ENCODE measurements around the gene PTPRG.

Gene PTPRG

DNA sequence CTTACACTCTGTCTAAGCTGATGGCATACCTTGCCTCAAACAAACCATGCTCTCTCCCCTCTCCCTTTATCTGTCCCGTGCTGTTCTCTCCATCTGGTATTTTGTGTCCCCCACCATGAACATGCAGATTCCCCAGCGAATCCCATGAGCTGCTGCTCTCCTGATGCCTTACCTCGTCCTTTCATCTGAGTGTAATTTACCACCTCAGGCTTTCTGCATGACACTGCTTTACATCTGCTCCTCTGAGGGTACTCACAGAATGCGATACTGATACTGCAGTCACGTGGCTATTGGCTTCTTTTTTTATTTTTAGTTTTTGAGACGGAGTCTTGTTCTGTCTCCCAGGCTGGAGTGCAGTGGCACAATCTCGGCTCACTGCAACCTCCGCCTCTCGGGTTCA lies 341.7 kb downstream of the PTPRG start:
- peak; percentile 51 for DNase-seq

DNA sequence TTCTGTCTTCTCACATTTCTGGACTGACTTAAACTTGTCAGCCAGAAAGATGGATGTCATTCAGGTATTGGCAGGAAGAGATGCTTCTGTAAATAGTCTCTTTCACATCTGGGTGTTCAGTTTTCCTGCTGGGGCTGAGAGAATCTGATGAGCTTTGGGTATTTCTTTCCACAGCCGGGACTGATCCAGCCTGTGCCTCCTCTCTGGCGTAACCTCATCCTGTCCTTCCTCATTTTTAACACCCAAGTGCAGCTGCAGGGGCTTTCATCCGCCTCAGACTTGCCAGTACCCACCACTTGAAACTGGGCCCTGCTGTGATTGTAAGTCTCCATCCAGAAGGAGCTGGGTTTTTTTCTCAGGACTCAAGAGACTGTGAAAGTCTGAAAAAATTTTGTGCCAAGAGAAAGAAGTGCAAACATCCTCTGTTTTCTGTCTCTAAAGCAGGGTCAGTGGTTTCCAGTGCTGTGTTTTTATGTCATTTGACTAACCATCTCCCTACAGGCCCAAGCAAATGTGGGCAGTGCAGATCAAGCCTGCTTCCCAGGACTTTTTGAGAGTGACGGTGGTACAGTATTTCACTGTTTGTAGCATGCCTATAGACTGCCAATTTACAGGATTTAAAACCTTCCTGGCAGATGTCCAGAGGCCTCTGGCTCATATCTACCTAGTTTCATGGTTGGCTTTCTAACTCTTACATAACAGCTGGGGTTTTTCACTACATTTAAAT lies 342.7 kb downstream of the PTPRG start:
- peak; percentile 52 for DNase-seq

DNA sequence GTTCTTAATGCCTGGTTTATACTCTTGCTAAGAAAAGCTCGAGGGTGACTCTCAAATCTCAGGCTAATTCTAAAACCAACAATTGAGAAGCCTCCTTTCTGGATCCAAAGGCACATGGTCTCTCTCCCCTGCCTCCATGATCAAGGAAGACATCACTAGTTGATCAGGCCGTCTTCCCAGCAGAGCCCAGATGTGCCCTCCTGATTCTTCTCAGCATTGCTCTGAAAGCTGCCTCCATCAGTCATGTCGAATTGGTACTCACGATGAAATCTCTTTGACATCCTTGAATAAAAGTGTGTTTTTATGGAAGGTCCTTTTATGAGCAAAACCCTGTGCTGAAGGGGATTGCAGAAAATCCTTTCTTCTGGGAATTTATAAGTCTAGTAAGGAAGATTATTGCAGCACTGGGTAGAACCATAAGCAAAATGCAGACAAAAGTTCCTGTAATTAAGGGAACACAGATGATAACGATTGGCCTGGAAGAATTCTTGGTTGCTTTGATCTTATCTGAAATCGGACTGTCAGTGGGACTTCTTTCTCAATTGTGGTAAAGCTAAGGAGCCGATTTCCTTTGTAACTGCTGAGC lies 345.9 kb downstream of the PTPRG start:
- no peak for DNase-seq

DNA sequence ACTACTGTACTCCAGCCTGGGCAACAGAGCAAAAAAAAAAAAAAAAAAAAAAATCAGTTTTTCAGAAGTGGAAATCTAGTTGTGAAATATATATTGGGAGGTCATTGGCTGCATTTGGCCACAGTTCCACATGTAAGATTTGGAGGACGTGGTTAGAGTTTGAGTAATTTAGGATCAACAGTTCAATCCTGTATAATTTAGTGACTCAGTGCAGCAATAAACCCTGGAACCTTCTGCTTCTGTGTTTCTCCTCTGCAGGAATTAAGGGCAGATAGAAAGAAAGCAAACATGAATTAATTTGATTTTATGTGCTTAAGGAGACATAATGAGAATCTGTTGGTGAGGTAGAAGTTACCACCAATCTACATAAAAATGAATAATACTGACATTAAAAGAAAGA lies 347.0 kb downstream of the PTPRG start:
- DNase-seq: peak; percentile 75

DNA sequence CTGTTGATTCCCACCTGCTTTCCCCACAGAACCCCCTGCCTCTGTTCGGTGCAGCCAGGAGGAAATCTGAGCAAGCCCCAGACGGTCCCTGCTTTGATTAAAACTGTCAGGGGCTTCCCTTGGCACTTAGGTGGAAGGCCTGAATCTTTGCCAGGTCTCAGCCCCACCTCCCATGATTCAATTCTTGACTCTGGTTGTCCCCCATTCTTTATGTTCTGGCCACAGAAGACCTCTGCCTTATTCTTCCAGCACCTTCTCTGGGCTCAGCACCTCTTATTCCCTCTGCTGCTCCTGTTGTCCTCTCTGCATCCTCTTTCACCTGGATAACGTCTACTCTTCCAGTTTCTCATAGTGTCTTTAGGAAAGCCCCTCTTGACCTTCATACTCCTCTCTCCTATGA lies 349.4 kb downstream of the PTPRG start:
- DNase-seq: peak; percentile 36

DNA sequence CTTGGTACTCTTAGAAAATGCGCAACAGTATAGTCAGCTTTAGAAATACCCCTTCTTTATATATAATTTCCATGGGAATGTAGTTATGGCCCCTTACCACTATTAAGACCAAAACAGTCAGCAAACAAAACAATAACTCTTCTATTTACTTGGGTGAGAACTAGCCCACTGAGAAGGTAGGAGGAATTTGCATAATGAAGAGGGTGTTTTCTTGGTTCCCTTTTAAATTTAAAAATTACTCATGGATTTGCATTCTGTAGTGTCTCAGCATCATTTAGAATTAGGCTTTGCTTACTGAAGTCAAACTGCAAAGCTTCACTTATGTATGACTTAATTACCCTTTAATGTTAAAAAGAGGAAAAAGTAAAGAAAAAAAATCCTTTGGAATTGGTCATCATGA lies 350.8 kb downstream of the PTPRG start:
- no peak for DNase-seq

DNA sequence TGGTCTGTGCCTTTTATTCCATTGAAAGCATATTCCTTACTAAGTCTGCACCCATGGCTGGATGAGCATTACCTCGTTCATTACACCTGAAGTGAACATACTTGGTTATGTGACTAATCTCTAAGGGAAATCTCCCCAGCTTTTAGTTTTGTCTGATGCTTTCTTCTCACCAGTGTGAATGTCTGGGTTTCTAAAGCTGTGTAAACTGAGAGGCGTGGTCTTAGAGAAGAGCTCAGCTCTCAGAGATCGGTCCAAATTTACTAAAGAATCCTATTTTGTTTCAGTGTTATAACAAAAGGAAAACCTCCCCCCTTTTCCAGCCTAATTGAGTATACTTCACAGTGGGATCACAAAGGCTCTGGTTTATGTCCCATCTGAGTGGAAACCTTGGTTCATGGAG lies 352.3 kb downstream of the PTPRG start:
- peak; percentile 25 for DNase-seq

DNA sequence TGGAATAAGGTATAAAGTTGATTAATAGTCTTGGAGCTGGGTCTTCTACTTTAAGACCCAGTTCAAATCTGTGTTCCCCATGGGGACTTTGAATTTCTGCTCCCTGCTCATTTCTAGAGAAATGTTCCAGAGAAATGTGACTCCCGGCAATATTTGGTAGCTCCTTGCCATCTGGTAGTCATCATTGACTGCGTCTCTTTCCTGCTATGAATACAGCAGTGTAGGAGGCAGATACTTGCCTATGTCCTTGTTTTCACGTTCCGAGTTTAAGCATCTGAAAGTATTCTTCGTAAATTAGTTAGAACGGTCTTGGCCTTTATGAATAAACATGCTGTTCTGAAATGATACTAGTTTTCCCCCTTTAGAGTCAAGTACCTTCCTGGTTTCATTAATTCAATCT lies 352.9 kb downstream of the PTPRG start:
- peak; percentile 49 for DNase-seq

DNA sequence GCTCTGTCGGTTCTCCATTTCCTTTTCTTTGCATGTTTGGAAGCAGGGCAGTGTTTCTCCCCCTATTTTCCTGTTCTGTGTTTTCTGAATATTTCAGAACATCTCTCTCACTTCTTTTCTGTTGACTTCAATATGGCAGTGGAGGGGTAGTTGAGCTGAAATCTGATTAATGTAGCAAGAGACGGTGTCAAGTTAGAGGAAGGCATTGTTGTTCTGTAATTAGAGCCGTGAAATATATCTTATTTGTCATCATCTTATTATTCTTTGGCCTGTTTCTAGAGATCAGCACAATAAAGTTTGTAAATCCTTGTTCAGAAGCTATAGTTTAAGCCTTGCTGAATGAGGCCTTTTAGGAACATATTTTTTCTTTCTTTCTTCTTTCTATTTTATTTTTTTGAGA lies 353.9 kb downstream of the PTPRG start:
- DNase-seq: no peak

DNA sequence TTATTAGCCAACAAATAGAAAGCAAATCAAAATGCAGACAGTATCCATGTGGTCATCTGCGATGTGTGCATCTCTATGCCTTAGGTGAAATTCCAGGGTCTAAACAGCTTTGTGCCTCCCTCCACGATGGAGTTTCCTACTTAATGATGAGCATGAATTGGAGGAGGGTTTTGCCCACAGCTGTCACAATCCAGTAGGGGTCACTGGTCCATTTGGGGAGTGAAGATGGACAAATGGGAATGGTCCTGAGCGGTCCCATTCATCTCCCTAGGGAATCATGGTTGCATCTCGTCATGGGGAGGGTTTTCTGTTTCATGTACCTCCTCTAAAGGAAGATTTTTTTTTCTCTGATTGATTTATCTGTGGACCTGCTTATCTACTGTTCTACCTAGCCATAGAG lies 358.0 kb downstream of the PTPRG start:
- peak; percentile 30 for DNase-seq

DNA sequence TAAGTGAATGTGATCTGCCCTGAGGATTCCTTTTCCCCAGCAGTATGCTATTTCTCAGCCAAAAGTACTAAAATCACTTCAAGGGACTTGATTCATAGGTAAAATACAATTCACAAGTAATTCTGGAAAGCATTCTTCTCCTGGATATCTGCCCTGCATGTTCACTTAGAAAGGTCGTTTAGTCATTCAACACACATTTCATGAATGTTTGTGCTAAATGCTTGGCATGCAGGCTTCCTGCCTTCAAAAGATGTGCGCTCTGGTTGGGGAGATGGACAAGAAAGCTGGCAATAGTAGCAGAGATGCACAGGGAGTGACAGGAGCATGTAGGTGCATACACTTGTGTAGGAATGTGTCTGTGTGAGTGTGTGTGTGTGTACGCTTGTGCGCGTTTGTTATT lies 360.7 kb downstream of the PTPRG start:
- no peak for DNase-seq

DNA sequence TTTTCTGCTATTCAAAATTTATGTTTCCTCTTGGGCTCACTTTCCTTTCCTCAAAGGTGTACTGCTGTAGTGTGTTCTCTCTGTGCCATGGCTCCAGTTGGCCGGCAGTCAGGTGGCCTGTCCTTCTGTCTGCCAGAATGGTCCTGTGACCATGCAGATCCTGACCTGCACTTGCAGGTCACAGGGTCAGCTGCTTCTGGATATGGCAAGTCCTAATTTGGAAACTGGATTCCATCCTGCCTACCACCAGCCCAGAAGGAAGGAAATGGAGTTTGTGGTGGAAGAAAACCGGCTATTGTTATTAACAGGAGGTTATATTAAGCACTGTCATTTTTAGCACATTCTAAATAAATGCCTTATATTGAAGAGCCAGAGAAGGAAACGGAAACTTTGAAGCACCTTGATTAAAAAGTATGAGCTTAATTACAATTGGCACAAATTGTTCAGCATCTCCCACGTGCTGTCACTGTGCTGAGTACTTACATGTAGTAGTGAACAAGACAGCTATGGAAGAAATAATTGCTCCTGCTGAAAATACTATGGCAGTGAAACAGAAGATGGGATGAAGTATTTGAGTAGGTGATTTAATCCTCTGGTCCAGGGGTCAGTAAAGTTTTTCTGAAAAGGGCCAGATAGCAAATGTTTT lies 362.8 kb downstream of the PTPRG start:
- no peak for DNase-seq

DNA sequence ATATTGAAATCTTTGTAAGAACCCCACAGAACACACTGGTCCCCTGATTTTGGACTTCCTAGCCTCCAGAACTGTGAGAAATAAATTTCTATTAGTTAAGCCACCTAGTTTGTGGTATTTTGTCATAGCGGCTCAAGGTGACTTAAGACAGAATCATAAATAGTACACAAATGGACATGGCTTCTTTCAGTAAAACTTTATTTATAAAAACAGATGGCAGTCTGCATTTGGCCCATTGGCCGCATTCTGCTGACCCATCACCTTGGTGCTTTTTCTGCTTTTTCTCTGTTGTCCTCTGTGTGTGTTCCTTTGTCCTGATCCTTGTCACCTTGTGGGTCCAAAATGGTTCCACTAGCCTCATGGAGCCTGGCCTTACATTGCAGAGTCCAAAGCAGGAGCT lies 363.6 kb downstream of the PTPRG start:
- no peak for DNase-seq

DNA sequence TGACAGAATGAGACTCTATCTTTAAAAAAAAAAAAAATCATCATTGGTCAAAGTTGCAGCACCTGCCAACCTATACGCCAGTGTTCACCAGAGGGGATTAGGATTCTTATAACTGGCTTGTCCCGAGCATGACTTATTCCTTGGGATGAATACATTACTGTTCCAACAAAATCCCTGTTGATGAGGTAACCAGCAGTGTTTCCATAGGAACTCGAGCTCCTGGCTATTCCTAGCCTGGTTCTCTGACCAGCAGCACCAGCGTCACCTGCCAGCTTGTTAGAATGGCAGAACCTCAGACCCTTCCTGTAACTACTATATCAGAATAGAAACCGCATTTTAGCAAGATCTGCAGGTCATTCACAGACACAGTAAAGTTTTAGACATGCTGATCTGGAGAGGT lies 364.4 kb downstream of the PTPRG start:
- no peak for DNase-seq

DNA sequence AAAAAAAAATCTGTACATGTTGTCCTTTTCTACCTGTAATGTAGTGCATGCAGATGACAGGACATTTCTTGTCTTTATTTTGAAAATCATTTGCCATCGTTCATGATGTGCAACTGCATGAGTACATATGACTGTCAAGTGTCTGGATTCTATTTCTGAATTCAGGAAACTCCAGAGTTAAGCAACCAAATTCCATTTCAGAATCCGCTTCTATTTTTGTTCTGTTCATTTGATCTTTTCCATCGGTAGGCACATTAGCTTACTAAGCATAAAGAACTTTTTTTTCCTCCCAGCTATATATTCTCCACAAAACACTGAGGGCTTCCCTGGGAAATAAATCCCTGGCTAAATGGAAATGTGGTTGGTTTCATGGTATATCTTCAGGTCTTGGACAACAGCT lies 365.6 kb downstream of the PTPRG start:
- no peak for DNase-seq

DNA sequence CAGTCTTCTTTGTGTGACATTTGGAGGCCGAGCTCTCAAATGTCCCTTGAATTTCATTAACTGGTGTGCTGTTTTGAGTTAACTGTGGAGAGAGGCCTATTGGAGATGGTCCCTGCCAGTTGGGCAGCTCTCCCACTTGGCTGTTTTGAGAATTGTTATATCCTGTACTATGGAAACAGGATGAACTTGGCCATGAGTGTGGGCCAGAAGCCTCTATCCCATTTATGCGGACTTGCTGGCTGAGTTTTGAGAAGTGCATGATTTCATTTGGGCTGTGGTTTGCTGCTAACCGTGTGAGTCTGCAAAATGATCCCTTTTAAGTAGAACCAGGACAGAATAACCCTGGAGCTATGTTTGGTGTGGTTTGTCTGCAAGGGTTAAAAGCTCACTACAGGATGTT lies 366.0 kb downstream of the PTPRG start:
- no peak for DNase-seq

DNA sequence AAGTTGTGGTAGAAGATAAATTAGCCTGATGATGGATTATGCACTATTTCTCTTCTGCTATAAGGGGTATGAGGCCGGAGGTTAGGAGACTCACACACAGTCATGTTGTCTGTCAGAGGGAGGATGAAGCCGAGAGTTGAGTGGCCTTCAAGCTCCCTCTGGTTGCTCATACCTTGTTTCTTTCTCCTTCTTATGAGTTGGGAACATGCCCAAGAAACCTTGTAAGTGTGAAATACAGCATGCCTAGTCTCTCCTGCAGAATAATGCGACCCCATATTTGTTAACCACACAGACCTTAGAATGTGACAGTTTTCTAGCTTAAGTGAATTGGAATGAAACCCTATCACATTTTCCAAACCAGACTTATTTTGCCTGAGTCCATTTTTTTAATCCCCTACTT lies 366.7 kb downstream of the PTPRG start:
- DNase-seq: no peak

DNA sequence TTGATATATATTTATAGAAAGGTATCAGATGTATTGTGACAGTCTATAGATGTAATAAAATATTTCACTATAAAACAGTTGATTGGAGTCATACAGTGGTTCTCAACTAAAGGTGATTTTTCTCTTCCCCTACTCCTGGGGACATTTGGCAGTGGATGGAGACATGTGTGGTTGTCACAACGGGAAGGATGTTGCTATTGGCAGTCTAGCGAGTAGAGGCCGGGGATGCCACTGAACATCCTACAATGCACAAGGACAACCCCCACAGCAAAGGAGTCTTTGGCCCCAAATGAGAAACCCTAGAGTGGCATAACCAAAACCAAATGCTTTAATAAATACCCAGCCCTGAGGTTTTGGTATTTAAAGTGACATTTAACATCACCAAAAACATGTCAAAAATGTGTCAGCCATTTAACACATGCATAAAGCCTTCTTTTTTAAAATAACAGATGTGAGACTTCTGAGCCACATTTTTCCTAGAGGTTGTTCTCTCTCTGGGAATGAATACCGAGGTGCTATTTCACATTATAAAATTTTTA lies 367.5 kb downstream of the PTPRG start:
- DNase-seq: no peak

DNA sequence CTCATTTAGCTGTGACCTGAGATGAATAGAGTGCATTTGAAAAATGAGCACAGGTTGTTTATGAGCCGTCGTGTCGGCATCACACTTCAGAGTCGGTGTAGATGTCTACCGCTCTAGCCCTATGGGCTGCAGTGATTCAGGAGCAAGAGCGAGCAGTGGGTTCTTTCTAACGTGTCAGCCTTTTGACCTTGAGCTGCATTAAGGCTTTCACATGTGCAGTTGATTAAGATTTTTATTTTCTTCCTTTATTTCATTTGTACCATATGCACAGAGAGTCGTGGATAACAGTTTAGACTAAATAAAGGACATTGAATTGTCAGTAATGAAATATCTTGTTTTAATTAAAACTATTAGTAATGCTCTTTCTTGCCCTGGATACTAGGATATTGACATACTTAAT lies 368.2 kb downstream of the PTPRG start:
- no peak for DNase-seq

DNA sequence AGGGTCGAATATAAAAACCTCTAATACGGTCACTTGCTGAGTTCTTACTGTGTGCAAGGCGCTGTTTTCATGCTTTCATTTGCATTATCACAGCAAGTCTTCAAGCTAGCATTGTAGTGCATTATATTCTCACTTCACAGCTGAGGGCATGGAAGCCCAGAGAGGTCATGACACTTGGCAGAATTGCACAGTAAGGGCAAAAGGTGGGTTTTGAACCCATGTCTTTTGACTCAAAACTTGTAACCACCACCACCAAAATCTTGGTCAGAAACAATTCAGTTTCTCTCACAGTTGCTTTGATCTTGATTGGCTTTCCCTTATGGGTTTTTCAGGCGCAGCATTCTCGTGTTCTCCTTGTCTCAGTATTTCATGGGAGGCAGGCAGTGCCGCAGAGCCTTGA lies 371.1 kb downstream of the PTPRG start:
- DNase-seq: no peak

DNA sequence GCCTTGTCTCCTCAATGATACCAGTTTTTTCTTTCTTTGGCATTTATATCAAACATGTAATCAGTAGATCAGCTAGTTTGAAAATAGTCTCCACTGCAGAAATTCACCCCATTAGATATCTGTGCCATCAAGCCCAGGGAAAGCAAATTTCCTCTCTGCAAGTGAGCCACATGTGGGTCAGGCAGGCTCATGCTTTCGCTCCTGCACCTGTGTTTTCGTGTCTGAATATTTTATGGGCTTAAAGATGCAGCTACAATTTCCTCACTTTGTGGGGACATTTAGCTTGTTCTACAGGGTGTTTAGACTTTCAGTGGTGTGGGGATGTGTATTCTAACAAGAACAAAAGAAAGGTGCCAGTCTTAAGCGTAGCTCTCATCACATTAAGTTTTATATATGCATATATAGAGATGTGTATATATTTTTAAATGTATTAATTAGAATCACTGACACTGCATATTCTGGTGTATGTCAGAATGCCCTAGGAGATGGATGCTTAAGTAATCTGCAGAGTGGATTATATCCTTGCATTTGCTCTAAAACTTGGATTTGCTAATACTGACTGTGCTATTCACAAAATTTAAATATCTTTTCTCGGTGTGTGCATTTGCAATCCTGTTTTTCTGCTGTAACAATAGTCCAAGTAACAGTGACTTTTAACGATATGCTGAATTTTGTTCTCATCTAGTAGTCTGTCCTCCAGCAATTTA lies 372.6 kb downstream of the PTPRG start:
- no peak for DNase-seq

DNA sequence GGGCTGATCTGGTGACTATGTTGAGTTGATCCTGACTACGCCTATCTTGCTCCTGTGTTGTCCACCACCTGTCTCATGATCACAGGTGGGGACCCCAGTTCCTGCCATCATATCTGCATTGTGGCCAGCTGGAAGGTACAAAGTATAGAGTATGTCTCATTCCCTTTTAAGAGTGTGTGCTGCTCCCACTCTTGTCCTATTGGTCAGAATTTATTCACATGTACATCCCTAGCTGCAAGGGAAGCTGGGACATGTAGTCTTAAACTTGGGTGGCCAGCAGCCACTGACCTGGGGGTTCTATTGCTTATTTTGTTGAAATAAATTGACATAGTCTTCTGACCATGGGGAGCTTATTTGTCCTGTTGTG lies 373.1 kb downstream of the PTPRG start:
- no peak for DNase-seq

DNA sequence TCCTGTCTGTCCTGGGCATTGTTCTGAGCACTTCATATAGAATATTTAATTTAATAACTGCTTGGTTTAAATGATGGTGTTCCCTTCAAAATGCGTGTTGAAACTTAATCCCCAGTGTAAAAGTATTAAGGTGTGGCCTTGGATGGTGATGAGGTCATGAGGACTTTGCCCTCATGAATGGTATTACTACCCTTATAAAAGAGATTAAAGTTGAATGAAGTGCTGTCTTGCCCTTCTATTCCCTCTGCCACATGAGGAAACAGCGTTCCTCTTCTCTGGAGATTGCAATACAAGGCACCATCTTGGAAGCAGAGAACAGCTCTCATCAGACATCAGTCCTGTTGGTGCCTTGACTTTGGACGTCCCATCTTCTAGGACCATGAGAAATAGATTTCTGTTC lies 374.4 kb downstream of the PTPRG start:
- no peak for DNase-seq

Data from NCI-H69 (cell line).